Right lung (tissue), 5 donors: ENCODE data around the gene PIK3IP1. TPM values are rescaled to one million over a fixed set of nuclear protein-coding genes. Genes with fewer than 3 reads are reported as not detected.

ENCODE experiments used
- DNase-seq, 2 donors: peaks; one replicate each; pipeline ENCODE4 v3.0.0-alpha.2; 2013
- polyA plus RNA-seq, 5 donors: library from polyadenylated mRNA; unstranded; fragments of 120-200 nt; gene quantifications; one replicate each; pipeline versions ENCODE4 v1.2.1 to v1.2.3, GENCODE V29; 2013; ENCODE audit warnings: inconsistent platforms in 1 of 5, low replicate concordance in 1 of 5; ENCODE audit not compliant: insufficient read length in 5 of 5, insufficient read depth in 1 of 5

The PIK3IP1 gene
- polyA plus RNA-seq, 5 donors, result 11.5 to 13.2 (median 12.0) TPM

DNA sequence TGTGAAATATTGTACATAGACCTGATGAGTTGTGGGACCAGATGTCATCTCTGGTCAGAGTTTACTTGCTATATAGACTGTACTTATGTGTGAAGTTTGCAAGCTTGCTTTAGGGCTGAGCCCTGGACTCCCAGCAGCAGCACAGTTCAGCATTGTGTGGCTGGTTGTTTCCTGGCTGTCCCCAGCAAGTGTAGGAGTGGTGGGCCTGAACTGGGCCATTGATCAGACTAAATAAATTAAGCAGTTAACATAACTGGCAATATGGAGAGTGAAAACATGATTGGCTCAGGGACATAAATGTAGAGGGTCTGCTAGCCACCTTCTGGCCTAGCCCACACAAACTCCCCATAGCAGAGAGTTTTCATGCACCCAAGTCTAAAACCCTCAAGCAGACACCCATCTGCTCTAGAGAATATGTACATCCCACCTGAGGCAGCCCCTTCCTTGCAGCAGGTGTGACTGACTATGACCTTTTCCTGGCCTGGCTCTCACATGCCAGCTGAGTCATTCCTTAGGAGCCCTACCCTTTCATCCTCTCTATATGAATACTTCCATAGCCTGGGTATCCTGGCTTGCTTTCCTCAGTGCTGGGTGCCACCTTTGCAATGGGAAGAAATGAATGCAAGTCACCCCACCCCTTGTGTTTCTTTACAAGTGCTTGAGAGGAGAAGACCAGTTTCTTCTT, 12.3 kb downstream of the PIK3IP1 start:
- no peak for DNase-seq

DNA sequence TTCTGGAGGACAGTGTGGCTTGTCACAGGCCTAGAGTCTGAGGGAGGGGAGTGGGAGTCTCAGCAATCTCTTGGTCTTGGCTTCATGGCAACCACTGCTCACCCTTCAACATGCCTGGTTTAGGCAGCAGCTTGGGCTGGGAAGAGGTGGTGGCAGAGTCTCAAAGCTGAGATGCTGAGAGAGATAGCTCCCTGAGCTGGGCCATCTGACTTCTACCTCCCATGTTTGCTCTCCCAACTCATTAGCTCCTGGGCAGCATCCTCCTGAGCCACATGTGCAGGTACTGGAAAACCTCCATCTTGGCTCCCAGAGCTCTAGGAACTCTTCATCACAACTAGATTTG, 13.0 kb downstream of the PIK3IP1 start:
- DNase-seq, result no peak

- no peak for DNase-seq
Observed at GRCh38 chr22:31278626-31279326, 13.5 kb downstream of the PIK3IP1 start.

- DNase-seq, result no peak
Observed at GRCh38 chr22:31278151-31278621, 14.1 kb downstream of the PIK3IP1 start.

DNA sequence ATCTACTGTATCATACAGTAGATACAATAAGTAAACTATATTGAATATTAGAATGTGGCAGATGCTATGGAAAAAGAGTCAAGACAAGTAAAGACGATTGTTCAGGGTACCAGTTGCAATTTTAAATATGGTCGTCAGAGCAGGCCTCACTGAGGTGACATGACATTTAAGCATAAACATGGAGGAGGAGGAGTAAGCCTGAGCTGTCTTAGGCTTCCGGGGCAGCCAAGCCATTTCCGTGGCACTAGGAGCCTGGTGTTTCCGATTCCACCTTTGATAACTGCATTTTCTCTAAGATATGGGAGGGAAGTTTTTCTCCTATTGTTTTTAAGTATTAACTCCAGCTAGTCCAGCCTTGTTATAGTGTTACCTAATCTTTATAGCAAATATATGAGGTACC, 14.5 kb downstream of the PIK3IP1 start:
- no peak for DNase-seq

GRCh38 chr22:31276426-31277167, 15.7 kb downstream of the PIK3IP1 start:
- no peak for DNase-seq

- no peak for DNase-seq
Observed at GRCh38 chr22:31275576-31275975, 16.7 kb downstream of the PIK3IP1 start.

- no peak for DNase-seq
Observed at GRCh38 chr22:31275018-31275417, 17.3 kb downstream of the PIK3IP1 start.

GRCh38 chr22:31274017-31274416, 18.3 kb downstream of the PIK3IP1 start:
- DNase-seq, result no peak

- peak in 1 of 2 donors; percentile 43 for DNase-seq
Observed at GRCh38 chr22:31272522-31273446, 19.5 kb downstream of the PIK3IP1 start.

DNA sequence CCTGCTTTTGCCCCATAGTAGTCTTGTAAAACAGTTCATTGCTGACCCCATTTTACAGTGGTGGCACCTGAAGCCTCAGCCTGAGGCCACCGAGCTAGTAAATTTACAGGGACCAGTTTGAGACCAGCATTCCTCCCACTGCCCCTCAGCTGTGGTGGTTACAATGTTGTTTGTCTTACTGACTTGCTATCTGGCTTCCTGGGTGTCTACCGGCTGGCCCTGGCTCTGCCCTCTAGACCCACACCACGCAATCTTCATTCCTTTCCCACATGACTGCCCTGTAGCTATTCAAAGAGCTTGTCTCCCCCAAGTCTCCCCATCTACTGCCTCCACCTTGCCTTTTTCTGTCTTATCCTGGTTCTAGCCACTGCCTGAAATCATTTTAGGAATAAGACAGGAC, 20.8 kb downstream of the PIK3IP1 start:
- no peak for DNase-seq

GRCh38 chr22:31271026-31271425, 21.3 kb downstream of the PIK3IP1 start:
- DNase-seq, result no peak

DNA sequence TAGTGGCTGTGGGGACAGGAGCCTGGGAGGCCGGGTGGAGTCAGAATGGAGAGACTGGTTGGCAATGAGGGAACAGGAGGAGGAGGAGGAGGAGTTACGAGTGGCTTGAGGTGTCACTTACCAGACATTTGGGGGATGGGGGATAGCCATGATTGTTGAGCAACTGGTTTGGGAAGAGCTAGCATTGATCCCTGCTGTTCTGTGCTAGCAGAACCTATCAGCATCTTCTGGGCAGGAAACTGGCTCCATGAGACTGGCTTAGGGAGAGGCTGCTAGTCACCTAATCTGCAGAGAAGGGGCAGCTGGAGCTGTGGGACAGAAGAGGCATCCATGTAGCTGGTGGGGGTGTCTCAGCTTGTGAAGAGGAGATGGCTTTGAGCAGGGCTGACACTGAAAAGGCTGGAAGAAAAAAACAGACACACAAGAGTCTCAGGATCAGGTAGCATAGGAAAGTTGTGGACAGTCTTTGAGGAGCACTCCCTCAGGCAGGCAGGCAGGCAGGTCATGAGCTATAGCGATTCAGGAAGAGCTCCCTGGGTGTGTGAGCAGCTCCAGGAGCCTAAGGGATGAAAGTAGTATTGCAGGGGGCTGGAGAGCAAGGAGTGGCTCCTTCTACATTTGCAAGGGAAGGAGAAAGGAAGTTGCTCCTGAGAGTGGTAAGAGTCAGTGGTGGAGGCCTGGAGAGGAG, 22.3 kb downstream of the PIK3IP1 start:
- DNase-seq, result no peak

DNA sequence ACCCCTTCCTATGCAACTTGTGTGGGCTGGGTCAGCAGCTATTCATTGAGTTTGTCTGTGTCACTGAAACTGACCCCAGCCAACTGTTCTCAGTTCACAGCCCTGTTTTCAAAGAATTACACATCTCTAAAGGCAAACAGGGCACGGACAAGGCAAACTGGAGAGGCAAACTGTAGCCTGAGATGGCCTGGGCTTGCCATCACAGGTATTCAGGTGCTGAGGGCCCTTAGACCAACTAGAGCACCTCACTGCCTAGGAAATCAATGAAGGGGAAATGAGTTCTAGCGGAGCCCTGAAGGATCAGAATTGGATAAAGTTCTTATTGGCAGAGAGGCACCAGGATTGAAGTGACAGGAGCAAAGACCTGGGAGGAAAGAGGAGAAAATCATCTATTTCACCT, 24.0 kb downstream of the PIK3IP1 start:
- DNase-seq, result no peak

DNA sequence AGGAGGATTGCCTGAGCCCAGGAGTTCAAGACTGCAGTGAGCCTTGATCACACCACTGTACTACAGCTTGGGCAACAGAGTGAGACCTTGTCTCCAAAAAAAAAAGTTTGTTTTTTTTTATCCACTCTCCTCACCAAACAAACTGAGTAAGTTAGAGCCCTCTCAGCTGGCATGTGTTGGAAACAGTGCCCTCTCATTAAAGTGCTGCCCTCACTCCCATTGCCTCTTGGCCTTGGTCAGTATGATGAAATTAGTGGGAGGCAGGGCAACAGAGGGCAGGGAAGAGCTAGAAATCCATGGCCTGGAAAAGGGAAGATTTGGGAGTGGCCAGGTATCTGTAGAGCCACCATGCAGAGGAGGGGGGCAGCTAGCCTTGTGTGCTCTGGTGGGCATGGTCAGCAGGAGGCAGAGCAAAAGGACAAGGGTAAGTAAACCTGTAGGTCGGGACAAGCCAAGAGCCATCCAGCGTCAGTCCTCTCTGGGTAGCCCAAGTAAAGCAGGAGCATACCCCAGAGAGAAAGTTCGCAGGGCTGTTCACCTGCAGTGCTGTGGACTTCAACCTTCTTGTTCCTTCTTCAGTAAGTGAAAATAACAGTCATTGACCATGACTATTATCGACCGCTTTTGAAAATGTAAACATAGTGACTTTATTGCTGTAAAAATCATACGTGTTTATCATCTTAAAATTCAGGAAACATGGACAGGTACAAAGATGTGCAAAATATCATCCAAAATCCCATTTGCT, 28.2 kb downstream of the PIK3IP1 start:
- no peak for DNase-seq

DNA sequence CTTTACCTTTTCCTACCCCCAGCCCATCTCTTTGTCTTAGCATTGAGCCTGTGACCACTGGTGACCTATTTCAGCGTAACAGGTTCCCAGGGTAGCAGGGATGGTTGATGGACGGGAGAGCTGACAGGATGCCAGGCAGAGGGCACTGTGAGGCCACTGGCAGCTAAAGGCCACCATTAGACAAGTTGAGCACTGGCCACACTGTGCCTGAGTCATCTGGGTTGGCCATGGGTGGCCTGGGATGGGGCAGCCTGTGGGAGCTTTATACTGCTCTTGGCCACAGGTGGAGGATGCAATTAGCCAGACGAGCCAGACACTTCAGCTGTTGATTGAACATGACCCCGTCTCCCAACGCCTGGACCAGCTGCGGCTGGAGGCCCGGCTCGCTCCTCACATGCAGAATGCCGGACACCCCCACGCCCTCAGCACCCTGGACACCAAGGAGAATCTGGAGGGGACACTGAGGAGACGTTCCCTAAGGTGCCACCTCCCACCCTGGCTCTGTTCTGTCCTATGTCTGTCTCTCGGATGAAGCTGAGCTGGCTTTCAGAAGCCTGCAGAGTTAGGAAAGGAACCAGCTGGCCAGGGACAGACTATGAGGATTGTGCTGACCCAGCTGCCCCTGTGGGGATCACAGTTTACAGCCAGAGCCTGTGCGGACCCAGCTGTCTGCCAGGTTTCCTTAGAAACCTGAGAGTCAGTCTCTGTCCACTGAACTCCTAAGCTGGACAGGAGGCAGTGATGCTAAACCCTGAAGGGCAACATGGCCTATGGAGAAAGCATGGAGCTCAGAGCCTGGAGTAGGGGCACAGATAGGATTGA, 29.8 kb downstream of the PIK3IP1 start:
- DNase-seq, result no peak

DNA sequence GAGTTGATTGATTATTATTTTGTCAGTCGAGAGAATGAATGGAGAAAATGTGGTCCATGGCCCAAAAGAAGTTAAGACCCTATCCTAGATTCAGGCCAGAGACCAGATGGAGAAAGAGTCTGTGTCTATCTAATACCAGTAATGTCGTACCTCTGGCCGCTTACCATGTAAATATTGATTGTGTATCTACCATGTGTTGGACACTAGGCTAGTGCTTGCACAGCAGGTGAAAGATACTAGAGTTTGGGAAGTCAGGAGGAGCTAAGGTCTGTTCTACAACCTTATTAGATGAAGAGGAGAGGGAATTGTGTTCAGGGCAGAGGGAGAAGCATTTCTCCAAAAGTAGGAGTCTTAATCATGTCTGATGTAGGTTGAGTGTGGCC, 31.8 kb downstream of the PIK3IP1 start:
- no peak for DNase-seq

GRCh38 chr22:31259798-31260473, 32.4 kb downstream of the PIK3IP1 start:
- no peak for DNase-seq

DNA sequence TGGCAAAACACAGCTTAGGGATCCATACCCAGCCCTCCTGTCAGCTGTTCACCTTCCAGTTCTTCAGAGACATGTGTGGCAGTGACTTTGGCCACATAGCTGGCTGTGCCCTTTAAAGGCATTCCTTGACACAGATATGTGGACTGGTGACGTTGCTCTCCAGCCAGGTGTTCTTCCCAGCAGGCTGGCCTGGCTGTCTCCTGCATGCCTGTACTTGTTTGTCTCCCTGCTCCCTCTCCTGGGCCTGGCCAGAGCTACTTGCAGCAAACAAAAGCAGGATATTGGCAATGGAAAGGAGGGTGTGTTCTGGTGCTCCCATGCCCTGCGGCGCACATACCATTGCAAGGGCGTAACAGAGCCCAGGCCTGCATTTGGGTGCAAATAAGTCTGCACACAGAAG, 38.3 kb downstream of the PIK3IP1 start:
- no peak for DNase-seq
